ENCODE measurements around the gene OSTN.

OSTN gene

GRCh38 chr3:191314109-191314728 is 115.2 kb downstream of the OSTN start:
- no peak for DNase-seq (ENCODE audit: low spot score)

Data from CD4-positive, alpha-beta T cell treated with Interleukin-2 at 100 ng/mL for 4 hours (primary cell).